CD4-positive, alpha-beta T cell treated with Interleukin-10 for 1 hour (primary cell): ENCODE results near the gene DHX34.
A peak's percentile ranks its signal among the peaks of the same experiment; 100 is the strongest.

Experiments
- DNase-seq: peaks from one replicate; pipeline ENCODE4 v3.0.0-alpha.2; 2020

Gene DHX34

GRCh38 chr19:47419789-47420188, 70.7 kb downstream of the DHX34 start:
- no peak for DNase-seq

DNA sequence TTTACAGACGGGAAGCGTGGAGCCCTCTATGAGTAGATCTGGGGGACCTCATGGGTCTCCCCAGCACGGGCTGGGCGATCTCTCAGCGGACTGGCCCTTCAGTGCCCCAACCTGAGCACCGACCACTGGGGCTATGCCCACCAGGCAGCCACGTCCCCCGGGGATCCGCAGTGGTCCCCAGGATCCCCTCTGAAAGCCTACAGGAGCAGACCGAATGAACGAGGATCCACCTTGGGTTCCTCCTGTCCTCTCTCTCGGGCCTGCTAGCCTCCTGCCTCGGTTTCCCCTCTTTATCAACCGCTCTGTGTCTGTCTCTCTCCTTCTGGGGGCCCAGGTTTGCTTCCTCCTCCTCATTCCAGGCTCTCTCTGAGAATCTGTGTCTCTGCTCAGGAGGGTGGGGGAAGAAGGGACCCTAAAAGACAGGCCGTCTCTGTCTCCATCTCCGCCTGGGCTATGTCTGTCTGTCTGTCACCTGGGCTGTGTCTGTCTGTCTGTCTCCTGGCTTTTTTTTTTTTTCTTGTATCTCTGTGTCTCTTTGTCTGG, 72.2 kb downstream of the DHX34 start:
- DNase-seq = no peak

GRCh38 chr19:47421844-47422395, 72.8 kb downstream of the DHX34 start:
- DNase-seq = no peak

GRCh38 chr19:47422417-47423163, 73.5 kb downstream of the DHX34 start:
- DNase-seq = no peak

- no peak for DNase-seq
Measured at GRCh38 chr19:47423203-47423882, 74.2 kb downstream of the DHX34 start.

GRCh38 chr19:47427241-47428176, 78.4 kb downstream of the DHX34 start:
- peak; percentile 75 for DNase-seq

- peak; percentile 91 for DNase-seq
Measured at GRCh38 chr19:47428177-47428894, 79.2 kb downstream of the DHX34 start.

DNA sequence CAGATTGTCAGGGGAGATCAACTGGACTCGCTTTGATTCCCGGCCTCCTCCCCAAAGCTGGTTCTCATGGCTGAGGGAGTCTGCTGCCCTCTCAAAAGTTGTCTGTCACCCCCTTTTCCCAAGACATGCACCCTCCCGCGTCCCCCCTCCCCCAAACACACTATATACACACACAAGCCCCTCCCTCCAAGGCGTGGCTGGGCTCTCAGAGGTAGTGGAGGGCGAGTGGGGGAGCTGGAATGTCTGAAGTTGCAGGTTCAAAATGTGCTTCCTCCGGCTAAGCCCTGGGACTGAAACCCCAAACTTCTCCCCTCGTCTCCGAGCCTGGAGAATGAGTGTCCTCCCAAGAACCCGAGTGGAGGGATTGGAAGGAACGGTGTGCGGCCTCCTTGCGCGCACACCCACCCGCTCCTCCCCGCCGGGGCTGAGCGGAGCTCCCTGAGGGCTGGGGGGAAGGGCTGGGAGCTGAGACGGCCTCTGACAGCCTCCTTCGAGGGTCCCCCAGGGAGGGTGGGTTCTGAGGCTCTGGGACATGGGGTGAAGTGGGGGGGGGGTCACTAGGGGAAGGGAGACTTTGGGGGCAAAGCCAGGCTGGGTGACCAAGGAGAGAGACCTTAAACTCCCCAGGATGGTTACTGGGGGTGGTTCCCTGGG, 80.2 kb downstream of the DHX34 start:
- no peak for DNase-seq

GRCh38 chr19:47430041-47430802, 81.1 kb downstream of the DHX34 start:
- no peak for DNase-seq

GRCh38 chr19:47432091-47432490, 83.0 kb downstream of the DHX34 start:
- DNase-seq = no peak
